Prostate gland (tissue), 2 donors: Measurements from ENCODE around the gene WDR82. TPM values are rescaled to one million over a fixed set of nuclear protein-coding genes. Genes with fewer than 3 reads are reported as not detected.
A peak's percentile ranks its signal among the peaks of the same experiment; 100 is the strongest.

Experiments
- DNase-seq: peaks from one replicate; pipeline ENCODE4 v3.0.0-alpha.2; 2019; ENCODE audit warnings: low spot score
- H3K27ac ChIP-seq, 2 donors: fragments of 200-600 bp; sonication (generic); 2 replicates each; pipeline ENCODE4 v1.5.1; 2017 to 2019
- H3K27me3 ChIP-seq: fragments of 200-600 bp; sonication (generic); replicated peaks from 2 replicates; pipeline ENCODE4 v1.5.1; 2019; ENCODE audit not compliant: insufficient read depth
- H3K36me3 ChIP-seq, 2 donors: fragments of 200-600 bp; sonication (generic); 1 replicate in 1 of 2; 2 replicates in 1 of 2; pipeline versions ENCODE4 v1.5.1 to v1.8.1; 2017 to 2019
- H3K4me1 ChIP-seq: fragments of 200-600 bp; sonication (generic); replicated peaks from 2 replicates; pipeline ENCODE4 v1.5.1; 2019
- H3K4me3 ChIP-seq, 2 donors: fragments of 200-600 bp; sonication (generic); 2 replicates each; pipeline ENCODE4 v1.5.1; 2017 to 2019
- H3K9me3 ChIP-seq: fragments of 200-600 bp; sonication (generic); 2 replicates; pipeline ENCODE4 v1.5.1; 2017
- POLR2A ChIP-seq: fragments of 450-650 bp; IDR thresholded peaks from one replicate; pipeline ENCODE4 v1.6.1; 2016; ENCODE audit warnings: antibody characterized with exemption, mild to moderate bottlenecking
- POLR2AphosphoS5 ChIP-seq: sonication (generic); formaldehyde crosslinking; IDR thresholded peaks from one replicate; pipeline ENCODE4 v1.6.1; 2017; ENCODE audit warnings: antibody characterized with exemption
- WGBS: methylation state at CpG from one replicate; pipeline ENCODE4 v1.1.5; 2018; 5-methylcytosine and 5-hydroxymethylcytosine counted together
- intact Hi-C: fragments of 100-400 bp; cut with DNase I; formaldehyde crosslinking; loops from one replicate; pipeline ENCODE4 v1.14.2; 2022
- total RNA-seq, 2 donors: library from RNA; depleted of rRNA; stranded (reverse); fragments of >200 nt; gene quantifications; one replicate each; pipeline ENCODE4 v1.1.0, GENCODE V29; 2016
- TF ChIP-seq, protein P1 (sequence below), 4 experiments: fragments of 200-600 bp in 2 of 4; fragments of 450-650 bp in 2 of 4; sonication (generic) in 2 of 4; IDR thresholded peaks; 1 replicate in 3 of 4; 2 replicates in 1 of 4; pipeline ENCODE4 v1.5.1; 2016 to 2019; ENCODE audit warnings: antibody characterized with exemption in 4 of 4, mild to moderate bottlenecking in 2 of 4, moderate library complexity in 2 of 4

Gene WDR82
- total RNA-seq, 2 donors from 2014 or later = 52.4 to 86.9 TPM

DNA sequence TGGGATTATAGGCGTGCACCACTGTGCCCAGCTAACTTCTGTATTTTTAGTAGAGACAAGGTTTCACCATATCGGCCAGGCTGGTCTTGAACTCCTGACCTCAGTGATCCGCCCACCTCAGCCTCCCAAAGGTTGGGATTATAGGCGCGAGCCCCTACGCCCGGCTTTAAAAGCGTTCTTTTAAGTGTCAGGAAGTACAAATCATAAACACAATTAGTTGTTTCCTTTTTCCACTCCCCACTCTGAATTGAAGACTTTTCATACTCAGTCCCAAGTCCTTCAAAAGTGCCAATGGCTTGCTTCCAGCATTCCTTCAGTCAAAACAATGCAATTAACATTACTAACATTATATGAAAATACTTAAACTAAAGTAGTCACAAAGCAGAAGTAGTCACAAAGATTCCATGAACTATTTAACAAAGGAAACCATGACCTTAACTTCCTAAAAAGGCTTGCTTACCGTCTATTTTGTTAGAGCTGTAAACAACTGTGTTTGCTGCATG is 8.1 kb downstream of the WDR82 start:
- 53% methylated on average over 9 of the region's 9 CpGs for WGBS
- no peak for TF ChIP-seq POLR2A
- TF ChIP-seq, protein P1, sequence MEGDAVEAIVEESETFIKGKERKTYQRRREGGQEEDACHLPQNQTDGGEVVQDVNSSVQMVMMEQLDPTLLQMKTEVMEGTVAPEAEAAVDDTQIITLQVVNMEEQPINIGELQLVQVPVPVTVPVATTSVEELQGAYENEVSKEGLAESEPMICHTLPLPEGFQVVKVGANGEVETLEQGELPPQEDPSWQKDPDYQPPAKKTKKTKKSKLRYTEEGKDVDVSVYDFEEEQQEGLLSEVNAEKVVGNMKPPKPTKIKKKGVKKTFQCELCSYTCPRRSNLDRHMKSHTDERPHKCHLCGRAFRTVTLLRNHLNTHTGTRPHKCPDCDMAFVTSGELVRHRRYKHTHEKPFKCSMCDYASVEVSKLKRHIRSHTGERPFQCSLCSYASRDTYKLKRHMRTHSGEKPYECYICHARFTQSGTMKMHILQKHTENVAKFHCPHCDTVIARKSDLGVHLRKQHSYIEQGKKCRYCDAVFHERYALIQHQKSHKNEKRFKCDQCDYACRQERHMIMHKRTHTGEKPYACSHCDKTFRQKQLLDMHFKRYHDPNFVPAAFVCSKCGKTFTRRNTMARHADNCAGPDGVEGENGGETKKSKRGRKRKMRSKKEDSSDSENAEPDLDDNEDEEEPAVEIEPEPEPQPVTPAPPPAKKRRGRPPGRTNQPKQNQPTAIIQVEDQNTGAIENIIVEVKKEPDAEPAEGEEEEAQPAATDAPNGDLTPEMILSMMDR (IDR thresholded peaks at IDR 0.05) = no peak
- TF ChIP-seq POLR2AphosphoS5 = no peak
- Histone ChIP-seq H3K4me3 (no peak overlapping the region), H3K27me3 (no peaks in the 10 kb centered on the region), H3K9me3 (no peaks in the 10 kb centered on the region), H3K4me1 (peaks cover 15% of the 10 kb centered on the region), H3K36me3 (no peaks in the 10 kb centered on the region), H3K27ac (peak overlapping the region in 1 of 2 donors; percentile 19)
- intact Hi-C loops = no loop called here
- no peak for DNase-seq

DNA sequence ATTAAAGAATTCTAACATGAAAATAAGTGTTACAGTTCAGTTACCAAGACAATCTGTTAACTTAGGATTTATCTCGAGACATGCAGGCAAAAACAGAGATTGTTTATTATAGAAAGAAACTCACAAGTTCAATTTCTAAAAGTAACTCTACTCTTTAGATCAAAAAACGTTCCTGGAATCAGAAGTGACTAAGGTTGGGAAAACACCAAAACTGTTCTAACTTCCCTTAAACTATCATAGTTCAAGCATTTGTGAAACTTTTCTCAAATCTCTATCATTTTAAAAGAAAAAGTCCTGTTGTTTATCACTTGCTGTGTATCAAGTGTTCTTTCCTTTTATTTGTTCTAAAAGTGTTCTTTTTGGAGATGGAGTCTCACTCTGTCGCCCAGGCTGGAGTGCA is 8.7 kb downstream of the WDR82 start:
- Histone ChIP-seq H3K27ac (peak overlapping the region in 1 of 2 donors; percentile 19), H3K4me3 (no peak overlapping the region), H3K9me3 (no peaks in the 10 kb centered on the region), H3K4me1 (peaks cover 15% of the 10 kb centered on the region), H3K36me3 (no peaks in the 10 kb centered on the region), H3K27me3 (no peaks in the 10 kb centered on the region)
- WGBS = 48% methylated on average over 3 of the region's 3 CpGs
- TF ChIP-seq POLR2A (no peak), POLR2AphosphoS5 (no peak)
- TF ChIP-seq, protein P1 (IDR thresholded peaks at IDR 0.05) = no peak
- DNase-seq = no peak
- intact Hi-C loops = no loop called here

DNA sequence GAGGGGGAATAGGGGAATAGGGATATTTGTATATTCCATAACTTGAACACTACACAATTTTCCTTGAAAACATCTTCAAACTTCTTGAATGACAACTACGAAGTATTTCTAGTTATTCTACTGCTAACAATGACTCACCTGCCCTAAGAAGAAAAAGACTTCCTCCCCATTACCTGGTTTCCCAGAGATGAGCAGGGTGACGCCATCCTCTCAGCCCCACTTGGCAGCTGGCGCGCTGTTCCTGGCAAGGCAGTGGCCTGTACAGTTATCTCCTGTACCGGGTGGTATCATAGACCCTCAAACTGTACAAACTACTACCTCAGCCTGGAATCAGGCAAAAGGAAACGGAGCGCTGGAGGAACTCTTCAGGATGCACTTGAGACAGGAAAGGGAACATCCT is 10.4 kb downstream of the WDR82 start:
- Histone ChIP-seq H3K27ac (no peak overlapping the region), H3K4me3 (no peak overlapping the region), H3K36me3 (no peaks in the 10 kb centered on the region), H3K27me3 (no peaks in the 10 kb centered on the region), H3K4me1 (peaks cover 20% of the 10 kb centered on the region), H3K9me3 (no peaks in the 10 kb centered on the region)
- intact Hi-C loops = no loop called here
- TF ChIP-seq, protein P1 (IDR thresholded peaks at IDR 0.05) = no peak
- TF ChIP-seq POLR2A = no peak
- TF ChIP-seq POLR2AphosphoS5 = no peak
- DNase-seq = no peak
- WGBS = 84% methylated on average over 7 of the region's 7 CpGs

DNA sequence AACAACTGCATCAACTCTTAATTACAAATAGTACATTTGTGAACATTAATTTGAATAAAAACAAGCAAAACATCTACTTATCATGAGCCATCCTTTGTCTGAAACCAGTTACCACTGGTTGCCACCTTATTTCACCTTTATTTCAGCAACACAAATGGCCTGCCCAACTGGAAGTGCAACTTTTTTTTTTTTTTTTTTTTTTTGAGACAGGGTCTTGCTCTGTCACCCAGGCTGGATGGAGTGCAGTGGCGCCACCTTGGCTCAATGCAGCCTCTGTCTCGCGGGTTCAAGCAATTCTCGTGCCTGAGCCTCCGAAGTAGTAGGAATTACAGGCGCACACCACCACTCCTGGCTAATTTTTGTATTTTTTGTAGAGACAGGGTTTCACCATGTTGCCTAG is 13.1 kb downstream of the WDR82 start:
- peaks cover 3 to 10% of the 10 kb centered on the region in 2 donors for H3K36me3 ChIP-seq
- H3K4me3 ChIP-seq = no peak overlapping the region
- intact Hi-C loops = no loop called here
- H3K9me3 ChIP-seq = no peaks in the 10 kb centered on the region
- no peak for DNase-seq
- H3K27ac ChIP-seq = no peak overlapping the region
- H3K27me3 ChIP-seq = no peaks in the 10 kb centered on the region
- peaks cover 13% of the 10 kb centered on the region for H3K4me1 ChIP-seq
- TF ChIP-seq, protein P1 (IDR thresholded peaks at IDR 0.05) = no peak
- TF ChIP-seq POLR2AphosphoS5 = no peak
- TF ChIP-seq POLR2A = no peak
- 66% methylated on average over 6 of the region's 6 CpGs for WGBS

DNA sequence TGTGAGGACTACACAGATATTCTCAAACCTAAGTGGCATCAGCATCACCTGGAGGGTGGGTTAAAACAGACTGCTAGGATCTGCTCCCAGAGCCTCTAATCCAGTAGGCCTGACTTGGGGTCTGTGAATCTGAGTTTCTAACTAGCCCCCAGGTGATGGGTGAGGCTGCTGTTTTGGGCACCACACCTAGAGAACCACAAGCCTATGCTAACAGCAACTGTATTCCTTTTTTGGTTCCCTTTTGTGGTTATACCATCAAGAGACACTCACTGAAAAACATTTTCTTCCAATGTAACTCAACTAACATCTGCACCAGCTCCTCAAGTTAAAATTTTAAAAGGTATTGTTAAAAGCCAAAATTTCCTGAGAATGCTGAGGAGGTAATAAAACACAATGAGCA is 16.0 kb downstream of the WDR82 start:
- intact Hi-C loops = no loop called here
- no peak overlapping the region for H3K4me3 ChIP-seq
- no peak for DNase-seq
- peaks cover 13% of the 10 kb centered on the region for H3K4me1 ChIP-seq
- no peaks in the 10 kb centered on the region for H3K27me3 ChIP-seq
- H3K36me3 ChIP-seq = peaks cover 9 to 30% of the 10 kb centered on the region in 2 donors
- H3K27ac ChIP-seq = peak overlapping the region in 1 of 2 donors; percentile 40
- no peaks in the 10 kb centered on the region for H3K9me3 ChIP-seq
- TF ChIP-seq POLR2AphosphoS5 (no peak), POLR2A (no peak)
- TF ChIP-seq, protein P1 (IDR thresholded peaks at IDR 0.05) = no peak
